SU-DHL-6 (cell line): ENCODE measurements around the gene STARD10.

ENCODE experiments used
- H2AFZ ChIP-seq: fragments of 200-600 bp; sonication (generic); 2 replicates; pipeline ENCODE4 v1.6.1; 2014; ENCODE audit warnings: low read depth, mild to moderate bottlenecking, moderate library complexity, mixed read lengths, antibody characterized with exemption, low read length; ENCODE audit not compliant: severe bottlenecking
- H3F3A ChIP-seq: fragments of 200-600 bp; shearing (Covaris generic); 2 replicates; pipeline ENCODE4 v1.6.0; 2016; ENCODE audit warnings: antibody characterized with exemption, mild to moderate bottlenecking; ENCODE audit not compliant: insufficient read depth
- H3K27ac ChIP-seq: fragments of 200-600 bp; sonication (generic); 2 replicates; pipeline ENCODE4 v1.5.1; 2016; ENCODE audit warnings: low read depth, mild to moderate bottlenecking, low read length, moderate library complexity, mixed read lengths
- H3K27me3 ChIP-seq: fragments of 200-600 bp; sonication (generic), shearing (Covaris generic); 2 replicates; pipeline ENCODE4 v1.6.0; 2014; ENCODE audit warnings: mild to moderate bottlenecking, low read length
- H3K36me3 ChIP-seq: fragments of 200-600 bp; sonication (generic); 2 replicates; pipeline ENCODE4 v1.6.1; 2014; ENCODE audit warnings: mild to moderate bottlenecking, low read length, mixed read lengths
- H3K4me2 ChIP-seq: fragments of 300-600, 200-600 bp; shearing (Covaris generic), sonication (generic); 2 replicates; pipeline ENCODE4 v1.6.0; 2014; ENCODE audit warnings: low read length, low read depth, mild to moderate bottlenecking; ENCODE audit not compliant: poor library complexity, severe bottlenecking
- H3K4me3 ChIP-seq: fragments of 200-600 bp; sonication (generic); 2 replicates; pipeline ENCODE4 v1.5.1; 2014; ENCODE audit warnings: antibody characterized with exemption, low read length, mild to moderate bottlenecking, mixed read lengths; ENCODE audit not compliant: insufficient read depth, poor library complexity, severe bottlenecking
- H3K79me2 ChIP-seq: fragments of 200-600 bp; sonication (generic); 2 replicates; pipeline ENCODE4 v1.6.1; 2014; ENCODE audit warnings: mild to moderate bottlenecking, low read length, moderate library complexity; ENCODE audit not compliant: insufficient read depth
- H3K9ac ChIP-seq: fragments of 200-600 bp; sonication (generic); 2 replicates; pipeline ENCODE4 v1.7.0; 2014; ENCODE audit warnings: mild to moderate bottlenecking, low read length
- H3K9me2 ChIP-seq: fragments of 200-600 bp; sonication (generic); replicated peaks from 2 replicates; pipeline ENCODE4 v1.6.1; 2014; ENCODE audit warnings: low read length; ENCODE audit not compliant: insufficient read depth
- H3K9me3 ChIP-seq: fragments of 200-600 bp; sonication (generic); 2 replicates; pipeline ENCODE4 v1.6.1; 2014; ENCODE audit warnings: low read length, mixed read lengths; ENCODE audit not compliant: insufficient read depth
- H4K20me1 ChIP-seq: fragments of 200-600 bp; sonication (generic); 2 replicates; pipeline ENCODE4 v1.6.1; 2014; ENCODE audit warnings: low read depth, mild to moderate bottlenecking, antibody characterized with exemption, low read length, moderate library complexity, mixed read lengths
- CTCF ChIP-seq: fragments of 200-600 bp; sonication (generic); IDR thresholded peaks from one replicate; pipeline ENCODE4 v1.5.1; 2017; ENCODE audit warnings: antibody characterized with exemption, mild to moderate bottlenecking, low read length, moderate library complexity; ENCODE audit not compliant: insufficient read depth, poor library complexity, severe bottlenecking
- EZH2phosphoT487 ChIP-seq: fragments of 200-600 bp; sonication (generic), shearing (Covaris generic); conservative IDR thresholded peaks from 2 replicates; pipeline ENCODE4 v1.6.1; 2018; ENCODE audit warnings: mild to moderate bottlenecking, antibody characterized with exemption, low read length, moderate library complexity, mixed read lengths

Gene STARD10

DNA sequence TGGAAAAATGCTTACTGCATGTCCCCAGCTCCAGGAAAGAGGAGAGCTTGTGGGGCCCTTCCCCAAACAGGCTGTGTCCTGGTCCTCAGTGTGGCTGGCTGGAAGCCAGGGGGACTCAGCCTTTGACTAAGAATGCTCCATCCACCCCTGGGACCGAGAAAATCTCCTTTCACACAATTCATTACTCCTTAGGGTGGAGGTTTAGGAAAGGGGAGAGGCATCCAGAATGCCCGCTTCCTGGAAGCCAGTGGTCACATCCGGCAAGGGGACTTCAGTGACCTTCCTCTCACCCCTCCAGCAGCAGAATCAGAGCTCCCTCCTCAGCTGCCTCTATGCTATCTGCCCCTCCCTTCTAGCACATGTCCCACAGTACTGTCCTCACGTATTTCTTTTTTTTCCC is 42.3 kb upstream of the STARD10 start:
- no peak for TF ChIP-seq CTCF
- TF ChIP-seq EZH2phosphoT487, result no peak
- H3K4me2 ChIP-seq, result no peak overlapping the region

DNA sequence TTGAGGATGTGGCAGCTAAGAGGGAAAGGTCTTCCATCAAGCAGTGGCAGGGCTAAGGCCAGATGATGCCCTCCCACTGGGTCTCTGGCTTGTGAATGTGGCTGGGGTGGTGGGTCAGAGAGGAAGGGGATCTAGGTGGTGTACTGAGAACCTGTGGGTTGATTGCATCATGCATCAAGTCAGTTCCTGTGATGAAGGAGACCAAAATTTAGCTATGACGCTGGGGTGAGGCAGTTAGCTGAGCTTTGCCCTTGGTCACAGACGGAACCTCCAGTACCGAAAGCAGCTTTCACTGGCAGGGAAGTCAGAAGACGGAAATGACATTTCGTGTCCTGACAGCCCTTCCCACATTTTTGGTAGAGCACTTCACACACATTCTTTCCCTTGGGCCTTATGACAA is 41.1 kb upstream of the STARD10 start:
- H3K9me2 ChIP-seq, result no peaks in the 10 kb centered on the region
- no peaks in the 10 kb centered on the region for H3K27me3 ChIP-seq
- H3K36me3 ChIP-seq, result peaks cover 26% of the 10 kb centered on the region
- no peaks in the 10 kb centered on the region for H4K20me1 ChIP-seq
- H3K4me2 ChIP-seq, result no peak overlapping the region
- H3K9ac ChIP-seq, result no peak overlapping the region
- no peak for TF ChIP-seq EZH2phosphoT487
- no peak for TF ChIP-seq CTCF
- no peaks in the 10 kb centered on the region for H3K79me2 ChIP-seq
- H3K4me3 ChIP-seq, result no peak overlapping the region
- H3F3A ChIP-seq, result peaks cover 17% of the 10 kb centered on the region
- H2AFZ ChIP-seq, result no peak overlapping the region
- H3K27ac ChIP-seq, result no peak overlapping the region
- no peaks in the 10 kb centered on the region for H3K9me3 ChIP-seq

More for the DNA sequence above, 42.3 kb upstream of the STARD10 start:
- Histone ChIP-seq H3K27ac (no peak overlapping the region), H3K27me3 (no peaks in the 10 kb centered on the region), H3K36me3 (peaks cover 29% of the 10 kb centered on the region), H3K4me3 (no peak overlapping the region), H3F3A (peaks cover 17% of the 10 kb centered on the region), H2AFZ (no peak overlapping the region), H3K9me3 (no peaks in the 10 kb centered on the region), H4K20me1 (no peaks in the 10 kb centered on the region), H3K9me2 (no peaks in the 10 kb centered on the region), H3K79me2 (no peaks in the 10 kb centered on the region), H3K9ac (no peak overlapping the region)

GRCh38 chr11:72833811-72834493 is 40.1 kb upstream of the STARD10 start:
- Histone ChIP-seq H3K4me2 (no peak overlapping the region), H3K27ac (no peak overlapping the region), H3K36me3 (peaks cover 19% of the 10 kb centered on the region), H4K20me1 (no peaks in the 10 kb centered on the region), H2AFZ (no peak overlapping the region), H3K79me2 (no peaks in the 10 kb centered on the region), H3K9ac (no peak overlapping the region), H3K9me3 (no peaks in the 10 kb centered on the region), H3F3A (peaks cover 12% of the 10 kb centered on the region), H3K9me2 (no peaks in the 10 kb centered on the region), H3K4me3 (no peak overlapping the region), H3K27me3 (no peaks in the 10 kb centered on the region)
- no peak for TF ChIP-seq CTCF
- TF ChIP-seq EZH2phosphoT487, result no peak
